Stimulated activated CD4-positive, alpha-beta T cell treated with anti-CD3 and anti-CD28 coated beads, TNF-alpha, amount 100 ng/mL, for 48 hours (primary cell): ENCODE results near the gene DNAAF3.
A peak's percentile ranks its signal among the peaks of the same experiment; 100 is the strongest.

ENCODE experiments used
- DNase-seq, 3 donors: peaks; one replicate each; pipeline ENCODE4 v3.0.0-alpha.2; 2020; ENCODE audit warnings: low read depth in 3 of 3

DNAAF3 gene

GRCh38 chr19:55153652-55154264, 12.7 kb downstream of the DNAAF3 start:
- no peak for DNase-seq

GRCh38 chr19:55152017-55152416, 14.4 kb downstream of the DNAAF3 start:
- no peak for DNase-seq

- no peak for DNase-seq
These were observed 17.1 kb downstream of the DNAAF3 start, which contains the start of gene TNNT1 for GRCh38 chr19:55149078-55150003. TSS of gene TNNT1 (minus strand) at chr19:55149206. CDS start at chr19:55147157, 2,049 bp downstream.

GRCh38 chr19:55147545-55148251, 18.7 kb downstream of the DNAAF3 start:
- no peak for DNase-seq

GRCh38 chr19:55146705-55147273, 19.6 kb downstream of the DNAAF3 start:
- no peak for DNase-seq

- no peak for DNase-seq
These were observed 20.2 kb downstream of the DNAAF3 start for GRCh38 chr19:55146078-55146704.

GRCh38 chr19:55145232-55145631, 21.2 kb downstream of the DNAAF3 start:
- no peak for DNase-seq

- no peak for DNase-seq
These were observed 24.7 kb downstream of the DNAAF3 start for GRCh38 chr19:55141696-55142095.

GRCh38 chr19:55137915-55138314, 28.5 kb downstream of the DNAAF3 start:
- no peak for DNase-seq

- DNase-seq, result no peak
These were observed 29.9 kb downstream of the DNAAF3 start for GRCh38 chr19:55136399-55137102.

GRCh38 chr19:55134736-55135135, 31.7 kb downstream of the DNAAF3 start:
- no peak for DNase-seq

GRCh38 chr19:55133639-55134444, 32.6 kb downstream of the DNAAF3 start:
- DNase-seq, result no peak

- DNase-seq, result no peak
These were observed 33.8 kb downstream of the DNAAF3 start for GRCh38 chr19:55132453-55133129.

GRCh38 chr19:55131421-55131820, 35.0 kb downstream of the DNAAF3 start:
- no peak for DNase-seq

- DNase-seq, result no peak
These were observed 47.4 kb downstream of the DNAAF3 start for GRCh38 chr19:55119053-55119452.

GRCh38 chr19:55118401-55118991, 47.9 kb downstream of the DNAAF3 start:
- no peak for DNase-seq

GRCh38 chr19:55117663-55118391, 48.6 kb downstream of the DNAAF3 start:
- DNase-seq, result peak; percentile 94 to 98 (median 95)
